HL-60 (cell line): ENCODE results near the gene CBFA2T2.

Experiments used
- POLR2AphosphoS5 ChIP-seq: IDR thresholded peaks from 2 replicates; pipeline ENCODE4 v1.6.1; 2012; ENCODE audit warnings: low read depth
- REST ChIP-seq: IDR thresholded peaks from 2 replicates; pipeline ENCODE4 v1.6.1; 2012; ENCODE audit warnings: low read depth; ENCODE audit not compliant: insufficient replicate concordance
- TF ChIP-seq, protein P1 (sequence below): IDR thresholded peaks from one replicate; pipeline ENCODE4 v1.5.1; 2011; ENCODE audit warnings: low read length, control low read depth, inconsistent platforms; ENCODE audit not compliant: insufficient read depth

DNA sequence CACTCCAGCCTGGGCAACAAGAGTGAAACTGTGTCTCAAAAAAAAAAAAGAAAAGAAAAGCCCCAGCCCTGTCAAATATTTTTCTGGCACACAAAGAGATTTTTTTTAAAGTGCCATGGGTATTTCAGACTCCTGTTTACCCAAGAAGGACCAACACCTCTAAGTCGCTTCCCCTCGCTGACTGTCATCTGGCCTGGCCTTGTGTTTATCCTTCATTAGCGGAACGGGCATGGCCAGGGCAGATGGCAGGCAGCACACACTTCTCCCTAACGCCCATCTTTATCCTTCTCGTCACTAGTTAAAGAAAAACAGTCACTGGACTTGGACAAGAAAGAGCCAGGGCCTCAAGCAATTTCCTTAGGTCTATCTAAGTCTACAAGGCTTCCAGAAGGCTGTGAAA, 7.3 kb upstream of the CBFA2T2 start:
- TF ChIP-seq, protein P1, sequence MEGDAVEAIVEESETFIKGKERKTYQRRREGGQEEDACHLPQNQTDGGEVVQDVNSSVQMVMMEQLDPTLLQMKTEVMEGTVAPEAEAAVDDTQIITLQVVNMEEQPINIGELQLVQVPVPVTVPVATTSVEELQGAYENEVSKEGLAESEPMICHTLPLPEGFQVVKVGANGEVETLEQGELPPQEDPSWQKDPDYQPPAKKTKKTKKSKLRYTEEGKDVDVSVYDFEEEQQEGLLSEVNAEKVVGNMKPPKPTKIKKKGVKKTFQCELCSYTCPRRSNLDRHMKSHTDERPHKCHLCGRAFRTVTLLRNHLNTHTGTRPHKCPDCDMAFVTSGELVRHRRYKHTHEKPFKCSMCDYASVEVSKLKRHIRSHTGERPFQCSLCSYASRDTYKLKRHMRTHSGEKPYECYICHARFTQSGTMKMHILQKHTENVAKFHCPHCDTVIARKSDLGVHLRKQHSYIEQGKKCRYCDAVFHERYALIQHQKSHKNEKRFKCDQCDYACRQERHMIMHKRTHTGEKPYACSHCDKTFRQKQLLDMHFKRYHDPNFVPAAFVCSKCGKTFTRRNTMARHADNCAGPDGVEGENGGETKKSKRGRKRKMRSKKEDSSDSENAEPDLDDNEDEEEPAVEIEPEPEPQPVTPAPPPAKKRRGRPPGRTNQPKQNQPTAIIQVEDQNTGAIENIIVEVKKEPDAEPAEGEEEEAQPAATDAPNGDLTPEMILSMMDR = no peak
- TF ChIP-seq REST = no peak
- no peak for TF ChIP-seq POLR2AphosphoS5
